Cortex of kidney (tissue), 1 donor: ENCODE measurements around the gene CDX2.

Source experiments
- DNase-seq: peaks from one replicate; lab custom pipeline; 2025; lab: John Stamatoyannopoulos, UW

Gene CDX2

DNA sequence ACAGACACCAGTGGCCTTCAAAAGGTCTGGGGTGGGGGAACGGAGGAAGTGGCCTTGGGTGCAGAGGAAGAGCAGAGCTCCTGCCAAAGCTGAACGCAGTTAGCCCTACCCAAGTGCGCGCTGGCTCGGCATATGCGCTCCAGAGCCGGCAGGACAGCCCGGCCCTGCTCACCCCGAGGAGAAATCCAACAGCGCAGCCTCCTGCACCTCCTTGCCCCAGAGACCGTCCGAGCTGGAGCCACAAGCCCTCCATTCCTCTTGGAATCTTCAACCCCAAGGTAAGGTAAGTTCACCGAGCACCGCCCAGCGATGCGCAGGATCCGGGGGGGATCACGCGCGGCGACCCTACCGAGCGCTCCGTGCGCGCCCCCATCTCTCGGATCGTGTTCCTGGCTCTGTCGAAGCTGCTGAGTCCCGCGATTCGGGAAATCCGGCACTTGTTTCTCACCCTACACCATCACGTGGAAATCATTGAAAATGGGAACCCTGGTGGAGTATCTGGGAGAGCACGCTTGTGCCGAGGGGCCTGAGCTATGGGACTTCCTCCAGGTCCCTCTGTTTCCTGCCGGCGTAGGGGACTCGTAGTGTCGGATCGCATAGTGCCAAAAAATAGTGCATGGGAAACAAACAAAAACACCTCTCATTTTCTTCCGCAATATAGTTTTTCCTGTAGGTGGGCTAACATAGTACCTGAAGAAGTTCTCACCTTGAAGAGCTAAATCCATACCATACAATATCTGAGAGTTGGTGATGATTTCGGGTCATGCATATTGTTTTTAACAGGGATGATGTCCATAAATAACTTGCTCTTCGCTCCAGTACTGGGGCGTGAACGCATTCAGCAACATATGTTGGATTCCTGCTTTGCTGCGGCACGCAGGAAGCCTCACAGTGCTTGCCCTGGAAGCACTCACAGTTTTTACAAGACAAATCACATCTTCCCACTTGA is 40.0 kb downstream of the CDX2 start:
- DNase-seq: no peak

GRCh38 chr13:27928353-27928804 is 40.7 kb downstream of the CDX2 start:
- no peak for DNase-seq

DNA sequence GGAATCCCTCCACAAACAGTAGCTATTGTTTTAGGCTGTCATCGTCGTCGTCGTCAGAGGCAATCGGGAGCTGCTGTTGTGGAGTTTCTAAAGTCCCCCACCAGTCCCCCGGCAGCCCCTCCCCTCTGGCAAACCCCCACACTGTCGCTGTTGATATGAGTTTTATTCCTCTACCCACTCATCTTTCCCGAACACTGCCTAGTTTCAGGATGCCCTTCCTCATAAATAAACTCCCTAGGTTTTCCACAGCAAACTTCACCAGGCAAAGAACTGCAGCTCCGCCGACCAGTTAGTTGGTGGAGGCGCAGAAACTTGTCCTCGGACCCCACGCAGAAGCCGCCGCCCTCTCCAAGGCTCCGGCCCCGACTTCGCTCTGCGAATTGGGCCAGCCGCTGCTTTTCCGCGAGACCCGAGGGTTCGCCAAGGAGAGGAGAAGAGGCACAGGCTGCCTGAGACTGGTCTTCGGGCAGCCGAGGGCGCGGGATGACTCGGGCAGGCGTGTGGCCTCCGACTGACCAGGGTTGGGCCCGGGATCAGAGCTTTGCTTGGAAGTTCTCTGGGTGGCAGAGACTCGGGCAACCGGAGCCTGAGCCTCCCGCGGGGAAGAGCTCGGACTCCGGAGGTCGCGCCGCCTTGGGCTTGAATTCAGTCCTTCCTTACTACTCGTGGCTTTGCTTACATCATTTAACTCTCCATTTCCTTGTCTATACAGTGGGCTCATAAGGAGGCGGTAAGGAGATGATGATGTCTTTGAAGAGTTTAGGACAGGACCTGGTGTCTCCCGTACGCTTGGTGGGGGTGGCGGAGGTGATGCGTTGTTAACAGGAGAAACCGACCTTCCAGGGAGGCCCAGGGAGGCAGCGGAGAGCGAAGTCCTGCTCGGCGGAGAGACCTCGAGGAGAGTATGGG is 41.4 kb downstream of the CDX2 start:
- no peak for DNase-seq

DNA sequence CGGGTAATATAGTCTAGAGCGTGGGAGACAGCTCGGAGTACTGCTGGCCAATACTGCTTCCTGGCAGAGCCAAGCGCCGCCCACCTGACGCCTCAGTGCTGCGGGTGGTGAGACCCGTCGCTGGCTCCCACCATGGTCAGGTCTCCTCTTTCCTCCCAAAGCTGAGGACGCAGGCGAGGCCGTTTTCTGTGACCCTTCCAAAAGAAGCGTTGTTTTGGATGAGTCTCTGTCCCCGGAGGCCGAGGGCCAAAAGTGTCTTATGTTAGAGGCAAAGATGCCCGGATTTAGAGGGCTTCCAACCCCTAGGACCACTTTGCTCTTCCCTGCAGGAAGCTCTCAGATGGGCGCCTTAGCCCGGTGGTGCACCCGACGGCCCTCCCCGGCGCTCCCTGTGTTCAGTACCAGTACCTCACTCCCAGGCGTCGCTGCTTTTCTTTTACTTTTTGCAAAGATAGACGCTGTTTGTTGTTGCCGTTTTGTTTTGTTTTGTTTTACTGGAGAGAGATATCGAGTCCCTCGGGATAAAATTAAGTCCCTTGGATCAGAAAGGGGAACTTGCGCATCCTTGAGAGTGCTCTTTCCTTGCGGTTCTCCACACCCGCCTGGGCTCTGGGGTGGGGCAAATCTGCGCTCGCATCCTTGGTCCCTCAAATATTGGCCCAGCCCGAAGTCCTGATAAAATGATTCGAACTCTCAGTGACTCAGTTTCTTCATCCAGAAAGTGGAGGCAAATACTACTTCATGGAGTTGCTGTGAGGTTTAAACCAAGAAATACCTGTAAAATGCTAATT is 42.3 kb downstream of the CDX2 start:
- DNase-seq: no peak

- no peak for DNase-seq
Measured at GRCh38 chr13:27925220-27925991, 43.7 kb downstream of the CDX2 start.

GRCh38 chr13:27924529-27925141 is 44.5 kb downstream of the CDX2 start:
- no peak for DNase-seq

- DNase-seq: no peak
Measured at GRCh38 chr13:27923794-27924528, 45.2 kb downstream of the CDX2 start.

GRCh38 chr13:27922883-27923612 is 46.1 kb downstream of the CDX2 start:
- DNase-seq: no peak

DNA sequence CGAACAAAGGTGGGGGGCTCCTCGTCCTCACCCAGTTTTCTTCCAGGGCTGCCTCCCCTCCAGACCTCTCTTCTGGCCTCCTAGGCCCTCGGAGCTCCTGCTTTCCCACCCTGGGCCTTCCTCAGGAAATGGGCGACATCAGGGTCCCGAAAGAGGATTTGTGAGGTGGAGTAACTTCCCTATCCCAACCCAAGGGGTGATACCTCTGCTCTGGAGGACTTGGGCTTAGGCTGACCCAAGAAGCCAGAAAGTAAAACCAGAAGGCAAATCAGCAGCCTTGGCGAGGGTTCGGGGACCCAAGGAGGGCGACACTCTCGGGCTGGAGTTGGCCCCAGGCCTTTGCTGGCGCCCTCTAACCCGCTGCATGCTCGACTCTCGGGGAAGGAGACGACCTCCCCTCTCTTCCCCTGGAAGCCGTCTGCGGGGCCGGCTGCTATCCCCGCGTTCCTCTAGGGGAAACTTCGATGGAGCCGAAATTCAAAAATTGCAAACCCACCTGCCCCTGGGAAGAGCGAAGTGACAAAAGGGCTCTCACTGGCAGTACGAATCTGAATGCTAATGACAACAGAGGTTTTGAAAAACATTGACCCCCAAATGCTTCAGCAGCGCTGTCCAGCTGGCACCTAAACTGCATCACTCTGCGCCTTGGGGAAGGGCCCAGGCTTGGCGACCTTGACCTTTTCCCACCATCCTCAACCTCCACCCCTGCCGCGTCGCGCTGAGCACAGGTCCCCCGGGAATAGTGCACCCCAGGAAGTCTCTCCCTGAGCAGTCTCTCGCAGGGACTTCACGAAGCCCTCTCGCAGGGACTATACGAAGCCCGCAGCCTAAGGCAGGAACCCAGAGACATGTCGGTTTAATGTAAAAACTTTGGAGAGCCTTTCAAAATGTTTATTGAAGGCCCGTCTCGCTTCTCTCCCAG is 46.9 kb downstream of the CDX2 start:
- DNase-seq: no peak

DNA sequence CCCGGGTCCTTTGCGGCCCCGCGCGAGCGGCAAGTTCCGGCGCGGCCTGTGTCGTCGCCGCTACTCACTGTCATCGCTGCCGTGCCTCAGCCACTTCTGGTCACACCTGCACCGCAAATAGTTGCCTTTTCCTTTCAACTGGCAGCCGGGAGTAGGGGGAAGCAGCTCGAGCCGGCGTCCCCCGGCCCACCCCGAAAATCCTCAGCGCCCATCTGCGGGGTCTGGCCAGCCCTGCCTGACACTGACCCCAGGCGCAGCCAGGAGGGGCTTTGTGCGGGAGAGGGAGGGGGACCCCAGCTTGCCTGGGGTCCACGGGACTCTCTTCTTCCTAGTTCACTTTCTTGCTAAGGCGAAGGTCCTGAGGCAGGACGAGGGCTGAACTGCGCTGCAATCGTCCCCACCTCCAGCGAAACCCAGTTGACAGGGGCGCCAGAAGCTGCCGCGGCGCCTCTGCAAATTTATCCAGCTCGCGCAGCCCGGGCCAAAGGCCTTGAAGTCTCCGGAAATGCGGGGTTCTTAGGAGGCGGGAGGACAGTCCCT is 47.6 kb downstream of the CDX2 start:
- DNase-seq: no peak

DNA sequence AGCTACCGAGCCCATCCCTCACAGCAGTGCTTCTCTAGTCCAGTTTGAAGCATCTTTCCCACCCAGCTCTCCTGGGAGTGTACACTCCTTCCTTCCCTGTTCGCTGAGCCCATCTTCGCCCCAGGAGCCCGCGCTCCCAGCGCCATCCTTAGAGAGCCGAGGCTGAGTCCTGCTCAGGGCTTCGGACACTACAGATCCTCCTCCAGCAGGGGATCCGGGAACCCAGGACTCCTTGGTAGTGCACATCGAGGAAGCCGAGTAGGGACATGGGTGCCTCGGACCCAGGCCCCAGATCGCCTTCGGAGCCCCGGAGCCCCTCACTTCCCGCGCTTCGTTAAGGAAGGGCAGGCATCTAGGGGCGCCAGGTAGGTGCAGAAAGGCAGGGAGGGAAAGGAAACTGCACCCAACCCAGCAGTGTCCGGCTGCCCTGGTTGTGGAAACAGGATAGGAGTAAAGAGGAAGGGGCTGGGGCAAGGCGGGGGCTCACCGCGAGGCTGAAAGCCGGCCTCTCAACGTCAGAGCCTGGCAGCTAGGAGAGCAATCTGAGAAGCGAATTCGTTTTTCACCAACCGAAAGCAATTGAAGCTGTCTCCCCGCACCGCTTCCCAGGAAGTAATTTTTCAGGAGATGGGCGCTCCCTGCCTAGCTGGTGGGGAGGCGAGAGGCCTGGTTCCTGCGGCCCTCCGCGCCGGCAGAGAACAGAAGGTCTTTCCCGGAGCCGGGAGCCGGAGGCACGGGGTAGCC is 48.3 kb downstream of the CDX2 start:
- DNase-seq: no peak

- no peak for DNase-seq
Measured at GRCh38 chr13:27919934-27920676, 49.0 kb downstream of the CDX2 start, which contains the start of gene PDX1. TSS of gene PDX1 (plus strand) at chr13:27920000. CDS start at chr13:27920139, 139 bp downstream.

GRCh38 chr13:27919659-27919933 is 49.5 kb downstream of the CDX2 start:
- DNase-seq: no peak

DNA sequence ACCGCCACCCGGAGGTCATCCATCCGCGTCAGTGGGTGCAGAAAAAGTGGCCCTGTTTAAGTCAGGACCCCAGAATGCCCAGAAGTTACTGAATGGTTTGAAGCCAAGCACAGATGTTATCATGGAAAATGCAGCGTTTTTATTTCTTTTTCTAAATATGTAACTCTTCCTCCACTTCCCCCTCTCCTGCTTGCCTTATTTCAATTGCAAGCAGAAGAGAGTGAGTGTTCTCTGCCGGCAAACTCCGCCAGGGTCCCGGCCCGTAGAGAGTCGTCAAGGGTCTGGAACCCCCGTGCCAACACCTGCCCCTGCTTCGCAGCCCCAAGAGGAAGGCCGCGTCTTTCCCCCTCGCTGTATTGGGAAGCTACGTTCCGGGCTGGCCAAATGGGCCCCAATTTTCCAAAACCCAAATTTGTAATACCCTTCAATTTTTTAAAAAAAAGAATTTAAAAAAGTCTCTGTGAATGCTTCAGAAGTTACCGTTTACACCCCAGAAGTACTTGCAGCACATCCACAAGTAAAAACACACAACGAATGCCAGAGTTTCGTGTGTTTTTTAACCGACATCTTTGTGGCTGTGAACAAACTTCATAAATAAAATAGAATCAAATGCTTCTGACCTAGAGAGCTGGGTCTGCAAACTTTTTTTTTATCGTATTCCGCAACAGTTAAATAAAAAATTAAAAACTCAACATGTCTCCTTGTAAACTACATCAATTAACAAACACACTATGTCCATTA is 50.0 kb downstream of the CDX2 start:
- no peak for DNase-seq

- no peak for DNase-seq
Measured at GRCh38 chr13:27918041-27918917, 50.8 kb downstream of the CDX2 start.
